ENCODE results near the gene RPAP3. TPM values are rescaled to one million over a fixed set of nuclear protein-coding genes. Genes with fewer than 3 reads are reported as not detected.

The RPAP3 gene
- total RNA-seq, 1 experiment from 2014 or later = 48.9 TPM

DNA sequence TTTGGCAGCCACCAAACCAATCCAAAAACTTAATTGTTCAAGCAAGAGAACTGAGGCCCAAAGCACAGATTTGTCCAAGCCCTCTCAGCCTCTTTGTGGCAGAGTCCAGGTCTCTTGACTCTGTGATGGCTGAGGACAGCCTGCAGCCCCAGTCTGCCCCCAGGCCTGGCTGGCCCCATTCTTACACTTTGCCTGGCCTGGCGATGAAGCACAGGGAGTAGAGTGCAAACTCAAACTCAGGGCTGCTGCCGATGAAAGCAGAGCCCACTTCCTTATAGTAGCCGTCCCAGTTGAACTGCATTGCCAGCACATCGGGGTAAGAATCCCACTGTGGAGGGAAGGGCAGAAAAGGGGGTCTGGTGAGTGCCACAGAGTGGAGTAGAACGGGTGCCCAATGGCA lies 5.6 kb upstream of the RPAP3 start:
- Histone ChIP-seq H3T11ph (ENCODE audit: low read length) (no peak overlapping the region), H2AFZ (ENCODE audit: low read length) (no peak overlapping the region), H3K4ac (ENCODE audit: low read depth, low read length) (no peak overlapping the region), H2BK120ac (ENCODE audit: low read depth, low read length, poor library complexity, severe bottlenecking) (no peak overlapping the region), H4K20me1 (ENCODE audit: control insufficient read depth, insufficient read depth, insufficient read length) (no peaks in the 10 kb centered on the region), H2BK20ac (ENCODE audit: low read depth, low read length, poor library complexity, severe bottlenecking) (no peak overlapping the region), H3K14ac (ENCODE audit: insufficient read depth, low read length) (no peak overlapping the region; the same call in 1 of the 2 replicates), H3K79me2 (ENCODE audit: insufficient read depth, low read length) (no peaks in the 10 kb centered on the region), H3K27me3 (ENCODE audit: insufficient read depth, low read length) (no peaks in the 10 kb centered on the region), H3K4me2 (ENCODE audit: insufficient read depth, insufficient read length, low read length) (no peak overlapping the region), H3K4me1 (ENCODE audit: insufficient read depth, low read length) (no peaks in the 10 kb centered on the region), H3K79me1 (ENCODE audit: insufficient read depth, low read depth, low read length, poor library complexity, severe bottlenecking) (no peaks in the 10 kb centered on the region), H3K27ac (ENCODE audit: insufficient read length, low read depth, low read length) (no peak overlapping the region), H3K18ac (ENCODE audit: insufficient read length, low read depth, low read length) (no peak overlapping the region), H2BK12ac (ENCODE audit: insufficient read length, low read depth, low read length) (peak overlapping the region; percentile 58), H3K9me3 (ENCODE audit: control insufficient read depth, low read depth, low read length) (no peaks in the 10 kb centered on the region), H2BK15ac (ENCODE audit: low read depth, low read length) (no peak overlapping the region), H2AK5ac (ENCODE audit: insufficient read length, low read length) (no peak overlapping the region), H3K9ac (ENCODE audit: extremely low read depth, insufficient read length, low read length) (no peak overlapping the region), H2BK5ac (ENCODE audit: insufficient read length, low read length) (no peak overlapping the region), H4K8ac (replicated peaks; ENCODE audit: insufficient read length, low read depth, low read length) (no peak overlapping the region), H3K56ac (ENCODE audit: insufficient read length, low read depth, low read length) (no peak overlapping the region), H4K5ac (ENCODE audit: insufficient read length, low read depth, low read length) (no peak overlapping the region), H3K23me2 (ENCODE audit: insufficient read length, low read depth, low read length, poor library complexity, severe bottlenecking) (peaks cover under 1% of the 10 kb centered on the region), H3K23ac (ENCODE audit: insufficient read length, low read depth, low read length) (no peak overlapping the region), H4K91ac (ENCODE audit: insufficient read length, low read depth, low read length) (no peak overlapping the region)
- TF ChIP-seq, protein P1, sequence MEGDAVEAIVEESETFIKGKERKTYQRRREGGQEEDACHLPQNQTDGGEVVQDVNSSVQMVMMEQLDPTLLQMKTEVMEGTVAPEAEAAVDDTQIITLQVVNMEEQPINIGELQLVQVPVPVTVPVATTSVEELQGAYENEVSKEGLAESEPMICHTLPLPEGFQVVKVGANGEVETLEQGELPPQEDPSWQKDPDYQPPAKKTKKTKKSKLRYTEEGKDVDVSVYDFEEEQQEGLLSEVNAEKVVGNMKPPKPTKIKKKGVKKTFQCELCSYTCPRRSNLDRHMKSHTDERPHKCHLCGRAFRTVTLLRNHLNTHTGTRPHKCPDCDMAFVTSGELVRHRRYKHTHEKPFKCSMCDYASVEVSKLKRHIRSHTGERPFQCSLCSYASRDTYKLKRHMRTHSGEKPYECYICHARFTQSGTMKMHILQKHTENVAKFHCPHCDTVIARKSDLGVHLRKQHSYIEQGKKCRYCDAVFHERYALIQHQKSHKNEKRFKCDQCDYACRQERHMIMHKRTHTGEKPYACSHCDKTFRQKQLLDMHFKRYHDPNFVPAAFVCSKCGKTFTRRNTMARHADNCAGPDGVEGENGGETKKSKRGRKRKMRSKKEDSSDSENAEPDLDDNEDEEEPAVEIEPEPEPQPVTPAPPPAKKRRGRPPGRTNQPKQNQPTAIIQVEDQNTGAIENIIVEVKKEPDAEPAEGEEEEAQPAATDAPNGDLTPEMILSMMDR (conservative IDR thresholded peaks at IDR 0.05) = no peak
- WGBS (ENCODE audit: extremely low coverage, insufficient read length, low lambda C conversion rate) = no CpG with 5 or more reads among the region's 5 CpGs
- peak; percentile 17 for DNase-seq
- no peak overlapping the region for H3K27ac Mint-ChIP-seq
- H3K9me3 Mint-ChIP-seq = no peaks in the 10 kb centered on the region
- peaks cover 12 to 14% of the 10 kb centered on the region in 2 experiments for H3K4me1 Mint-ChIP-seq
- H3K4me3 Mint-ChIP-seq = no peak overlapping the region
- H3K27me3 Mint-ChIP-seq (ENCODE audit: low read depth) = peaks cover 27% of the 10 kb centered on the region
- H3K36me3 Mint-ChIP-seq (ENCODE audit: insufficient read depth in 1 of 3, low read depth in 3 of 3) = no peaks in the 10 kb centered on the region

All from H9 (cell line).